Mesothelial cell of epicardium (in vitro differentiated cells): ENCODE measurements around the gene RAX2. TPM values are rescaled to one million over a fixed set of nuclear protein-coding genes. Genes with fewer than 3 reads are reported as not detected.
"Not testable (repeated sequence)": the region's sequence is repeated elsewhere in the genome, so short reads cannot be mapped to it uniquely, and the experiment has no call there.

Experiments
- DNase-seq, 2 experiments: peaks; one replicate each; pipeline ENCODE4 v3.0.0; 2021; ENCODE audit warnings: low spot score in 2 of 2; ENCODE audit not compliant: unreplicated experiment in 2 of 2
- H3K27ac Mint-ChIP-seq: 2 replicates; pipeline ENCODE4 v1.8.0; 2021; ENCODE audit warnings: mixed read lengths
- H3K27me3 Mint-ChIP-seq: 2 replicates; pipeline ENCODE4 v1.8.0; 2021; ENCODE audit warnings: low read depth, mixed read lengths
- H3K36me3 Mint-ChIP-seq: 2 replicates; pipeline ENCODE4 v1.8.0; 2021; ENCODE audit warnings: mixed read lengths
- H3K4me1 Mint-ChIP-seq: 2 replicates; pipeline ENCODE4 v1.8.0; 2021; ENCODE audit warnings: mixed read lengths
- H3K4me3 Mint-ChIP-seq: 2 replicates; pipeline ENCODE4 v1.8.0; 2021; ENCODE audit warnings: mild to moderate bottlenecking, moderate library complexity, mixed read lengths
- H3K9me3 Mint-ChIP-seq: 2 replicates; pipeline ENCODE4 v1.8.0; 2021; ENCODE audit warnings: mixed read lengths
- CTCF ChIP-seq: fragments of 200-600 bp; sonication (generic); IDR thresholded peaks from one replicate; pipeline ENCODE4 v1.5.0; 2021; ENCODE audit warnings: antibody characterized with exemption; ENCODE audit not compliant: unreplicated experiment
- total RNA-seq: library from RNA; stranded (reverse); gene quantifications from 3 replicates; pipeline ENCODE4 v1.2.1, GENCODE V29; 2021

Gene RAX2
- total RNA-seq, 1 donor from 2014 or later = not detected

GRCh38 chr19:3816566-3817218 lies 44.7 kb upstream of the RAX2 start:
- Mint-ChIP-seq H3K36me3 (no peaks in the 10 kb centered on the region), H3K9me3 (no peaks in the 10 kb centered on the region), H3K4me3 (no peak overlapping the region), H3K4me1 (no peaks in the 10 kb centered on the region), H3K27me3 (peaks cover 2% of the 10 kb centered on the region), H3K27ac (no peak overlapping the region)
- no peak for TF ChIP-seq CTCF
- DNase-seq = no peak

- DNase-seq, H3K9me3 Mint-ChIP-seq, H3K4me3 Mint-ChIP-seq, H3K4me1 Mint-ChIP-seq, H3K27me3 Mint-ChIP-seq, H3K27ac Mint-ChIP-seq, H3K36me3 Mint-ChIP-seq: not testable (repeated sequence)
Observed at GRCh38 chr19:3816148-3816547, 44.1 kb upstream of the RAX2 start.

GRCh38 chr19:3814648-3815047 lies 42.6 kb upstream of the RAX2 start:
- no peaks in the 10 kb centered on the region for H3K36me3 Mint-ChIP-seq
- H3K27me3 Mint-ChIP-seq = peaks cover 2% of the 10 kb centered on the region
- H3K4me3 Mint-ChIP-seq = no peak overlapping the region
- no peaks in the 10 kb centered on the region for H3K9me3 Mint-ChIP-seq
- H3K27ac Mint-ChIP-seq = no peak overlapping the region
- DNase-seq = no peak
- no peaks in the 10 kb centered on the region for H3K4me1 Mint-ChIP-seq
- no peak for TF ChIP-seq CTCF

GRCh38 chr19:3813473-3814392 lies 41.7 kb upstream of the RAX2 start:
- no peak overlapping the region for H3K4me3 Mint-ChIP-seq
- TF ChIP-seq CTCF = no peak
- H3K9me3 Mint-ChIP-seq = no peaks in the 10 kb centered on the region
- peaks cover 2% of the 10 kb centered on the region for H3K27me3 Mint-ChIP-seq
- H3K4me1 Mint-ChIP-seq = no peaks in the 10 kb centered on the region
- H3K36me3 Mint-ChIP-seq = no peaks in the 10 kb centered on the region
- no peak overlapping the region for H3K27ac Mint-ChIP-seq
- no peak for DNase-seq

GRCh38 chr19:3810708-3811355 lies 38.8 kb upstream of the RAX2 start:
- Mint-ChIP-seq H3K36me3 (no peaks in the 10 kb centered on the region), H3K9me3 (no peaks in the 10 kb centered on the region), H3K27ac (no peak overlapping the region), H3K27me3 (peaks cover 2% of the 10 kb centered on the region), H3K4me3 (no peak overlapping the region), H3K4me1 (no peaks in the 10 kb centered on the region)
- DNase-seq = no peak
- no peak for TF ChIP-seq CTCF
